ENCODE measurements around the gene KLHL21.

KLHL21 gene

GRCh38 chr1:6596886-6597776 is 5.5 kb downstream of the KLHL21 start:
- H3K36me3 ChIP-seq (ENCODE audit: insufficient read depth, low read length): peaks cover 70% of the 10 kb centered on the region
- no peaks in the 10 kb centered on the region for H3K27me3 ChIP-seq (ENCODE audit: insufficient read depth, low read length)
- no peaks in the 10 kb centered on the region for H3K9me3 ChIP-seq (ENCODE audit: insufficient read depth, low read depth, low read length)
- H3K27ac ChIP-seq (ENCODE audit: low read depth, low read length): no peak overlapping the region
- peaks cover 11% of the 10 kb centered on the region; the same call in 1 of the 2 replicates for H3K4me1 ChIP-seq (ENCODE audit: insufficient read depth, low read length)
- 90% methylated on average over 14 of the region's 15 CpGs for WGBS
- H3K4me3 ChIP-seq (ENCODE audit: low read length): no peak overlapping the region
- H3K9ac ChIP-seq (ENCODE audit: low read depth, low read length): no peak overlapping the region

GRCh38 chr1:6596351-6596750 is 6.3 kb downstream of the KLHL21 start:
- Histone ChIP-seq H3K4me3 (ENCODE audit: low read length) (no peak overlapping the region), H3K4me1 (ENCODE audit: insufficient read depth, low read length) (peaks cover 11% of the 10 kb centered on the region; the same call in 1 of the 2 replicates), H3K9ac (ENCODE audit: low read depth, low read length) (no peak overlapping the region), H3K36me3 (ENCODE audit: insufficient read depth, low read length) (peaks cover 78% of the 10 kb centered on the region), H3K27me3 (ENCODE audit: insufficient read depth, low read length) (no peaks in the 10 kb centered on the region), H3K27ac (ENCODE audit: low read depth, low read length) (no peak overlapping the region), H3K9me3 (ENCODE audit: insufficient read depth, low read depth, low read length) (no peaks in the 10 kb centered on the region)
- 93% methylated on average over 7 of the region's 7 CpGs for WGBS

DNA sequence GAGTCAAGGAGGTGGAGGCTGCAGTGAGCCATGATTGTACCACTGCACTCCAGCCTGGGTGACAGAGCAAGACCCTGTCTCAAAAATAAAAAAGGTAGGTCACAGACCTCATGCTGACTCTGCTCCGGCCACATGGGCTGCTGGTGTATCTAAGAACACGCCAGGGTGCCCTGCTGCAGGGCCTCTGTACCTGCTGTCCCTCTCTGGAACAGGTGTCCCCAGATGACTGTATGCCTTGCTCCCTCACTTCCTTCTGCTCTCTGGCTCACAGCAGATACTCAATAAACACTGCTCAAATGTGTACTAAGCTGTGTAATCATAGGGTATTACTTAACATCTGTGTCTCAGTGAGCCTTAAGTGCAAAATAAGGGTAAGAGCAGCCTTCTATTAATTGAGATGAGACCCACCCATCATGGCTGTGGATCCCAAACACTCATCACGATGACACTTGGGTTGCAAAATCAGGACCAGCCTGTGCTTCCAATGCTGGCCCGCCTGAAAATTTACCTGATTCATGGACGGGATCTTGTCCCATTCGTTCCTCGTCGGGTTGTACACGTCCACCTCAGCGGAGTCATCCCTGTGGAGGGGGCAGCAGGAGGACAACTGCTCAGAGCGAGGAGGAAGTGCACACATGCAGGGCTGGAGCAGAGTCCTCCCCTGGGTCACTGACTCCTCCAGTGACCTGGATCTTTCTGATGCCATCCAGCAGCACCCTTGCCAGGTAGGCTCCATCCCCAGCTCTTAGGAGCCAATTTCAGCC is 7.5 kb downstream of the KLHL21 start:
- no peaks in the 10 kb centered on the region for H3K27me3 ChIP-seq (ENCODE audit: insufficient read depth, low read length)
- H3K4me3 ChIP-seq (ENCODE audit: low read length): no peak overlapping the region
- H3K36me3 ChIP-seq (ENCODE audit: insufficient read depth, low read length): peaks cover 90% of the 10 kb centered on the region
- H3K9ac ChIP-seq (ENCODE audit: low read depth, low read length): no peak overlapping the region
- peaks cover 4% of the 10 kb centered on the region; the same call in 1 of the 2 replicates for H3K4me1 ChIP-seq (ENCODE audit: insufficient read depth, low read length)
- 95% methylated on average over 11 of the region's 11 CpGs for WGBS
- H3K9me3 ChIP-seq (ENCODE audit: insufficient read depth, low read depth, low read length): no peaks in the 10 kb centered on the region
- H3K27ac ChIP-seq (ENCODE audit: low read depth, low read length): no peak overlapping the region

DNA sequence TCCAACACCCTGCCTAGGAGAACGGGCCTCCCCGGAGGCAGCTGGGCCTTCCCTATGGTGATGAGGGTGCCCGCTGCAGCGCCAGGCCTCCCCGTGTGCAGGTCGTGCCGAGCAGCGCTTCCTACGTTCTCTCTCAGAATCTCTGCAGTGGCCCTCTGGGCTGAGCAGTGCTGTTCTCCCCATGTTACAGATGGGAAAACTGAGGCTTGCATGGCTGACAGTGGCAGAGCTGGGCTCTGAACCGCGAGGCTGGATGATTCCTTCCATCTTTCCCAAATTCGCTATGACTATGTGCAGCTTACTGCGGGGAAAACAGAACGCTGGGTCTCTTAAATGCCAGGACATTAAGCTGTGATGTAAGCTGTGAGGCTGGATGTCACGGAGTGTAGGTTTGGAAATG is 8.9 kb downstream of the KLHL21 start:
- Histone ChIP-seq H3K9me3 (ENCODE audit: insufficient read depth, low read depth, low read length) (no peaks in the 10 kb centered on the region), H3K9ac (ENCODE audit: low read depth, low read length) (no peak overlapping the region), H3K4me3 (ENCODE audit: low read length) (no peak overlapping the region), H3K27ac (ENCODE audit: low read depth, low read length) (no peak overlapping the region), H3K36me3 (ENCODE audit: insufficient read depth, low read length) (peaks cover 95% of the 10 kb centered on the region), H3K27me3 (ENCODE audit: insufficient read depth, low read length) (no peaks in the 10 kb centered on the region), H3K4me1 (ENCODE audit: insufficient read depth, low read length) (no peaks in the 10 kb centered on the region)
- 96% methylated on average over 15 of the region's 15 CpGs for WGBS

- 95% methylated on average over 38 of the region's 38 CpGs for WGBS
- no peaks in the 10 kb centered on the region for H3K9me3 ChIP-seq (ENCODE audit: insufficient read depth, low read depth, low read length)
- H3K36me3 ChIP-seq (ENCODE audit: insufficient read depth, low read length): peaks cover 97% of the 10 kb centered on the region
- H3K4me1 ChIP-seq (ENCODE audit: insufficient read depth, low read length): no peaks in the 10 kb centered on the region
- no peaks in the 10 kb centered on the region for H3K27me3 ChIP-seq (ENCODE audit: insufficient read depth, low read length)
- H3K9ac ChIP-seq (ENCODE audit: low read depth, low read length): no peak overlapping the region
- no peak overlapping the region for H3K27ac ChIP-seq (ENCODE audit: low read depth, low read length)
- no peak overlapping the region for H3K4me3 ChIP-seq (ENCODE audit: low read length)
These were observed 9.6 kb downstream of the KLHL21 start for GRCh38 chr1:6592865-6593593.

DNA sequence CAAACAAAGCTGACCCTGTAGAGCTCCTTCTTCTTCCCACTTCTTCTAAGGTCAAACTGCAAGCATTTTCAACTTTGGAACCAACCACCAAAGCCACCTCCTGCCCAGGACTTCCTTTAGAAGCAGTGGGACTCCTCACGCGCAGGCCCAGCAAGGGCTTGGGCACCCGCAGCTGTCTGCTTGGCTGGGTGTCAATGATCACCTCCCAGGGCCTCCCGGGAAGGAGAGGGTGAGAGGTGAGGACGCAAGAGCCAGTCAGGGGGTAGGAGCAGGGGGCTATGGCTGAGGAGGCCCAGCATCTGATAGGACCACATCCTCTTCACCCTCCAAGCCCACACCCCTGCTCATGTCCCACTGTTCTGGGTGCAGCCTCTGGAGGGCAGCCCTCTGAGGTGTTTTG is 10.2 kb downstream of the KLHL21 start:
- Histone ChIP-seq H3K36me3 (ENCODE audit: insufficient read depth, low read length) (peaks cover 93% of the 10 kb centered on the region), H3K9ac (ENCODE audit: low read depth, low read length) (no peak overlapping the region), H3K4me3 (ENCODE audit: low read length) (no peak overlapping the region), H3K4me1 (ENCODE audit: insufficient read depth, low read length) (no peaks in the 10 kb centered on the region), H3K27ac (ENCODE audit: low read depth, low read length) (no peak overlapping the region), H3K27me3 (ENCODE audit: insufficient read depth, low read length) (no peaks in the 10 kb centered on the region), H3K9me3 (ENCODE audit: insufficient read depth, low read depth, low read length) (no peaks in the 10 kb centered on the region)
- 73% methylated on average over 5 of the region's 5 CpGs for WGBS

GRCh38 chr1:6591644-6592043 is 11.0 kb downstream of the KLHL21 start:
- peaks cover 85% of the 10 kb centered on the region for H3K36me3 ChIP-seq (ENCODE audit: insufficient read depth, low read length)
- H3K4me3 ChIP-seq (ENCODE audit: low read length): no peak overlapping the region
- H3K27ac ChIP-seq (ENCODE audit: low read depth, low read length): no peak overlapping the region
- H3K9me3 ChIP-seq (ENCODE audit: insufficient read depth, low read depth, low read length): no peaks in the 10 kb centered on the region
- H3K9ac ChIP-seq (ENCODE audit: low read depth, low read length): no peak overlapping the region
- WGBS: 87% methylated on average over 6 of the region's 6 CpGs
- H3K4me1 ChIP-seq (ENCODE audit: insufficient read depth, low read length): no peaks in the 10 kb centered on the region
- H3K27me3 ChIP-seq (ENCODE audit: insufficient read depth, low read length): no peaks in the 10 kb centered on the region

DNA sequence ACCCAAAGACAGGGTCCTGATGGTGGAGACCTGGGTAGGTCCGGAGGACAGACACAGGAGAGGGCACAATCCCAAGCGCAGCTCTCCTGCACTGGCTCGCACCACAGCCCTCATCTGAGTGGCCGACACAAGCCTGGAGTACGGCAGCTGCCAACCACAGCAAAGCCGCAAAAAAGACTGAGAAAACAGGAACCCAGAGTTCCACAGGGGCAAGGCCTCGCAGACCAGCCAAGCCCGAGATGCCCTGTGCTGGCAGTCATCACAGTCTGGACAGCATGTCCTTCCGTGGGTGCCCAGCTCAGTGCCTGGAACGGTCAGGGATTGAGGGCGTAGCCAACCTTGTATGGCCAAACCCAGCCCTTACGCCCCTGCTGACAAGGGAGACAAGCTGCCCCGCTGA is 11.4 kb downstream of the KLHL21 start:
- no peak overlapping the region for H3K27ac ChIP-seq (ENCODE audit: low read depth, low read length)
- 94% methylated on average over 13 of the region's 13 CpGs for WGBS
- H3K4me1 ChIP-seq (ENCODE audit: insufficient read depth, low read length): no peaks in the 10 kb centered on the region
- H3K9me3 ChIP-seq (ENCODE audit: insufficient read depth, low read depth, low read length): no peaks in the 10 kb centered on the region
- H3K9ac ChIP-seq (ENCODE audit: low read depth, low read length): no peak overlapping the region
- H3K27me3 ChIP-seq (ENCODE audit: insufficient read depth, low read length): no peaks in the 10 kb centered on the region
- peaks cover 81% of the 10 kb centered on the region for H3K36me3 ChIP-seq (ENCODE audit: insufficient read depth, low read length)
- H3K4me3 ChIP-seq (ENCODE audit: low read length): no peak overlapping the region

DNA sequence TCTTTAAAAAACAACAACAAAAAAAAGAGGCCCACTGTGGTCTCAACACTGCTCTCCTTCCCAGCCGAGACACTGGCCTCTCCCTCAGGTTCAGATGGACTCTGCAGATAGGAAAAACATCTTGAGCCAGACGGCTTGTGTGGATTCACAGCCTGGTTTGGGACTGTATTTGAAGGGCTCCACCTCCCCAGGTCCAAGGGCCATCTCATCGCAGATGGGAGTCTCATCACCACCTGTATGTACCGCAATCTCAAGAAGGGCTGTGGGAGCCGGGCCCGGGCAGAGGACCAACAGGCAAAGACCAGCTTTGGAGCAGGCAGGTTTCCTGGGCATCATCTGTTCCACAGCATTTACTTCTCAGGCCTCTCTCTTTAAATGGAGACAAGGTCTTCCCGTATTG is 12.6 kb downstream of the KLHL21 start:
- Histone ChIP-seq H3K9me3 (ENCODE audit: insufficient read depth, low read depth, low read length) (no peaks in the 10 kb centered on the region), H3K27ac (ENCODE audit: low read depth, low read length) (no peak overlapping the region), H3K9ac (ENCODE audit: low read depth, low read length) (no peak overlapping the region), H3K4me3 (ENCODE audit: low read length) (no peak overlapping the region), H3K36me3 (ENCODE audit: insufficient read depth, low read length) (peaks cover 70% of the 10 kb centered on the region), H3K4me1 (ENCODE audit: insufficient read depth, low read length) (no peaks in the 10 kb centered on the region), H3K27me3 (ENCODE audit: insufficient read depth, low read length) (no peaks in the 10 kb centered on the region)
- 90% methylated on average over 7 of the region's 7 CpGs for WGBS

DNA sequence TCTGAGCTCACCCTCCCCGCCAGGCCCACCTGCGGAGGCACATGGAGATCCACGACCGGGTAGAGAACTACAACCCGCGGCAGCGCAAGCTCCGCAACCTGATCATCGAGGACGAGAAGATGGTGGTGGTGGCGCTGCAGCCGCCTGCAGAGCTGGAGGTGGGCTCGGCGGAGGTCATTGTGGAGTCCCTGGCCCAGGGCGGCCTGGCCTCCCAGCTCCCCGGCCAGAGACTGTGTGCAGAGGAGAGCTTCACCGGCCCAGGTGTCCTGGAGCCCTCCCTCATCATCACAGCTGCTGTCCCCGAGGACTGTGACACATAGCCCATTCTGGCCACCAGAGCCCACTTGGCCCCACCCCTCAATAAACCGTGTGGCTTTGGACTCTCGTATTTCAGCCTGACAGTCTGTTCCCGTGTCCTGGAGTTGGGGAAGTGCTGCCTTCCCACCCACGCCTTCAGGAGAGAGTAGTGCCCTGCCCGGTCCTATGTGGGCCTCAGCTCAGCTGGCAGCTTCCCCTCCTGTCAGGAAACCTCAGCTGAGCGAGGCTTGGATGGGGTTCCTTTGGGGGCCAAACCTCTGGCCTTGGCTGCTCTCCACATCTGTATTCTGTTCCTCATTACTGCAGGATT is 13.7 kb downstream of the KLHL21 start:
- no peak overlapping the region for H3K9ac ChIP-seq (ENCODE audit: low read depth, low read length)

More for the DNA sequence above, 13.7 kb downstream of the KLHL21 start:
- Histone ChIP-seq H3K9me3 (ENCODE audit: insufficient read depth, low read depth, low read length) (no peaks in the 10 kb centered on the region), H3K27me3 (ENCODE audit: insufficient read depth, low read length) (no peaks in the 10 kb centered on the region), H3K4me3 (ENCODE audit: low read length) (no peak overlapping the region), H3K4me1 (ENCODE audit: insufficient read depth, low read length) (no peaks in the 10 kb centered on the region), H3K27ac (ENCODE audit: low read depth, low read length) (no peak overlapping the region), H3K36me3 (ENCODE audit: insufficient read depth, low read length) (peaks cover 60% of the 10 kb centered on the region)
- 92% methylated on average over 24 of the region's 24 CpGs for WGBS

Measured in HUES64 (cell line).